ENCODE results near the gene XK.

- TF ChIP-seq POLR2A (IDR thresholded peaks at IDR 0.05): no peak
- TF ChIP-seq, protein P1, sequence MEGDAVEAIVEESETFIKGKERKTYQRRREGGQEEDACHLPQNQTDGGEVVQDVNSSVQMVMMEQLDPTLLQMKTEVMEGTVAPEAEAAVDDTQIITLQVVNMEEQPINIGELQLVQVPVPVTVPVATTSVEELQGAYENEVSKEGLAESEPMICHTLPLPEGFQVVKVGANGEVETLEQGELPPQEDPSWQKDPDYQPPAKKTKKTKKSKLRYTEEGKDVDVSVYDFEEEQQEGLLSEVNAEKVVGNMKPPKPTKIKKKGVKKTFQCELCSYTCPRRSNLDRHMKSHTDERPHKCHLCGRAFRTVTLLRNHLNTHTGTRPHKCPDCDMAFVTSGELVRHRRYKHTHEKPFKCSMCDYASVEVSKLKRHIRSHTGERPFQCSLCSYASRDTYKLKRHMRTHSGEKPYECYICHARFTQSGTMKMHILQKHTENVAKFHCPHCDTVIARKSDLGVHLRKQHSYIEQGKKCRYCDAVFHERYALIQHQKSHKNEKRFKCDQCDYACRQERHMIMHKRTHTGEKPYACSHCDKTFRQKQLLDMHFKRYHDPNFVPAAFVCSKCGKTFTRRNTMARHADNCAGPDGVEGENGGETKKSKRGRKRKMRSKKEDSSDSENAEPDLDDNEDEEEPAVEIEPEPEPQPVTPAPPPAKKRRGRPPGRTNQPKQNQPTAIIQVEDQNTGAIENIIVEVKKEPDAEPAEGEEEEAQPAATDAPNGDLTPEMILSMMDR (IDR thresholded peaks at IDR 0.05): no peak
These were observed 60.2 kb downstream of the XK start for GRCh38 chrX:37745835-37746217.
